ENCODE measurements around the gene GIT2.
A peak's percentile ranks its signal among the peaks of the same experiment; 100 is the strongest.
"Not testable (repeated sequence)": the region's sequence is repeated elsewhere in the genome, so short reads cannot be mapped to it uniquely, and the experiment has no call there.

The GIT2 gene, protein sequence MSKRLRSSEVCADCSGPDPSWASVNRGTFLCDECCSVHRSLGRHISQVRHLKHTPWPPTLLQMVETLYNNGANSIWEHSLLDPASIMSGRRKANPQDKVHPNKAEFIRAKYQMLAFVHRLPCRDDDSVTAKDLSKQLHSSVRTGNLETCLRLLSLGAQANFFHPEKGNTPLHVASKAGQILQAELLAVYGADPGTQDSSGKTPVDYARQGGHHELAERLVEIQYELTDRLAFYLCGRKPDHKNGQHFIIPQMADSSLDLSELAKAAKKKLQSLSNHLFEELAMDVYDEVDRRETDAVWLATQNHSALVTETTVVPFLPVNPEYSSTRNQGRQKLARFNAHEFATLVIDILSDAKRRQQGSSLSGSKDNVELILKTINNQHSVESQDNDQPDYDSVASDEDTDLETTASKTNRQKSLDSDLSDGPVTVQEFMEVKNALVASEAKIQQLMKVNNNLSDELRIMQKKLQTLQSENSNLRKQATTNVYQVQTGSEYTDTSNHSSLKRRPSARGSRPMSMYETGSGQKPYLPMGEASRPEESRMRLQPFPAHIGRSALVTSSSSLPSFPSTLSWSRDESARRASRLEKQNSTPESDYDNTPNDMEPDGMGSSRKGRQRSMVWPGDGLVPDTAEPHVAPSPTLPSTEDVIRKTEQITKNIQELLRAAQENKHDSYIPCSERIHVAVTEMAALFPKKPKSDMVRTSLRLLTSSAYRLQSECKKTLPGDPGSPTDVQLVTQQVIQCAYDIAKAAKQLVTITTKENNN

DNA sequence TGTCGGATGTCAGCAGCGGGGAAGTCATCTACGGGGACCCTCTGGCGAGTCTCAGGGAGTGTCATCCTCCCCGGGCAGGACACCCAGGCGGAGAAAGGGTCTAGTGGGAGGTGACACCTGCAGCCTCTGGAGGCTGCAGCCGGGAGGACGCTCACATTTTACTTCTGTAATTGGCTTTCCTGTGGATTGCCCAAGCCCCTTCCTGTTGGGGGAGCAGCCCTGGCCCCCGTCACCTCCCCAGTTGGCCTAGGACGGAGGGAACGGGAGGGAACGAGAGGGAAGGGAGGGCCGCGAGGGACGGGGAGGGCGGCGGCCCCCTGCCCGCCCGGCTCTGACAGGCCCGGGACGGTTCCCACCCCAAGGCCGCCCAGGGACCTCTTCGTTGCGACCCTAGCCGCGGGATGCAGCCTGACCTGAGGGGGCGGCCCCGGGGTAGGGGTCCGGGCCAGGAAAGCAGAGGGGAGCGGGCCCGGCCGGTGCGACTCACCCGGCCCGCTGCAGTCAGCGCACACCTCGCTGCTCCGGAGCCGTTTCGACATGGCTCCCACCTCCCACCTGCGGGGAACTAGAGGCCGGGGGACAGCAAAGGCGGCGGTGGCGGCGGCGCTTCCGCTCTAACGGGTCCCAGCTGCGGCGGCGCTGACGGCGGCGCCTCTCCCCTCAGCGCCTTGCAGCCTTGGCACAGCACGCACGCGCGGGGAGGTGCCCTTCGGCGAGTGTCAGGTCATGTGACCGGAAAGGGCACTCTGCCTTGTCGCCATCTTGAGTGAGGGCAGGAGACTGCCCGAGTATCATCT lies at the start of gene GIT2:
TSS of gene GIT2 (minus strand) at position 683 of the 797 bp plus-strand sequence. CDS start at position 539, 144 bp downstream.
- peak within 1 kb of the TSS; percentile 87 for H3K4me3 ChIP-seq (ENCODE audit: low read depth, low read length)

DNA sequence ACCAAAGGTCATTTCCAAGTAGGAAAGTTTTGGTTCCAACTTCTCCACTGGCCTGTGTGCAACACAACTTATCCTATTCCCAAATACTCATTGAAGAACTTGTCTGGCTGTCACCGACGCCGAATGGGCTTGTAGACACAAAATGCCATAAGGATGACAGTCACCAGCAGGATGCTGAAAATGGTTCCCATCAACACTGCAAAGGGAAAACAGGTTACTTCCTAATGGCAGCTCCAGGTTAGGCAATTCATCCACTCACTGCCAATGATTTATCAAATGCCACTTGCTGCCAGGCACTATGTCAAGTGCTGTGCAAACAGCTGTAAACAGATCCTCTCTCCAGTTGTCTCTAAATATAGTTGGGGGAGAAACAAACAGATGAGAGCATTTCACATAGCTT lies 46.1 kb upstream of the GIT2 start:
- H3K4me3 ChIP-seq (ENCODE audit: low read depth, low read length) = no peak overlapping the region

DNA sequence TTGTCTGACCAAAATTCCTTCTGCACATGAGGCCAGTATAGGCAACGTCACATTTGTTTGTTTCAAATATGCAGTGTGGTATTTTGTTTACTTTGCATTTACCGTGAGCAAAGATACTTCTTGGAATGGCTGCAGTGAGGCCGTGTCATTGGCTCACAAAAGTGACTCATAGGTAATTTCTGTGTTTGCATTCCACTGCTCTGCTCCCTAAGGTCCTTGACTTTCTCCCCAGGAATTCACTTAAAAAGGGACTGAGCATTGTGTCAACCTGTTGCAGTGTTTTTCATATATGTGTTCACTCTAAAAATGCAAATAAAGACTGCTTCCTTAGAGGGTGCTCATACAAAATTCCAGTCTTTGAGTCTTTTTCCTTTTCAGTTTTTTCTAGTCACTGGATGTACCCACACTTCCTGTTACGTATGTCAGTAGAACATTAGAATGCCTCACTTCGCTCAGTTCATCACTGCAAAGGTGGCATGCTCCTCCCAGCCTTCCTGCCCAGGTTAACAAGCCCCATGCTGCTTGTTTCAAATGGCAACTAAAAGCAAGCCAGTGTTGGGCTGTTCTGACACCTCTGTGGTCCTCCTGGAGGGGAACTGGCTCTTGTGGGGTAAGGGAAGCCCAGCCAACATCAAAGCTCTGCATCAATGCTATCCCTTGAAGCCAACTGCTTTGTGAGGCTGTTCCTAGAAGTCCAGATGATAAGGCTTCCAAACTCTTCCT lies 43.1 kb upstream of the GIT2 start:
- no peak overlapping the region for H3K4me3 ChIP-seq (ENCODE audit: low read depth, low read length)

DNA sequence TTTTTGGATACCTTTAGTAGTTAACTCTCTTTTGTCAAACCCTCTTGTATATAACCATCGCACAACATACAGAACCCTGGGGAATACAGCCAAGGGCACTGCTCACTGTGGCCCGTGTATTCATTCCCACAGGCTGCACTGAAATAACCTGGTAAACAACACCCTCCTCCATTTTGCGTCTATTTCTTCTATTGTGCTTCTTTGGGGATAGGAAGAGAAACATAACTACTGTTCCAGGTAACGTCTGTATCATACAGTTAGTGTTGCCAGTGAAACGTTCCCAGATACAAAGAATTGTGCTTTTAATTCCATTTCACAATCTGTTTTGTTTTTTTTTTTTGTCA lies 42.5 kb upstream of the GIT2 start:
- H3K4me3 ChIP-seq (ENCODE audit: low read depth, low read length) = no peak overlapping the region

DNA sequence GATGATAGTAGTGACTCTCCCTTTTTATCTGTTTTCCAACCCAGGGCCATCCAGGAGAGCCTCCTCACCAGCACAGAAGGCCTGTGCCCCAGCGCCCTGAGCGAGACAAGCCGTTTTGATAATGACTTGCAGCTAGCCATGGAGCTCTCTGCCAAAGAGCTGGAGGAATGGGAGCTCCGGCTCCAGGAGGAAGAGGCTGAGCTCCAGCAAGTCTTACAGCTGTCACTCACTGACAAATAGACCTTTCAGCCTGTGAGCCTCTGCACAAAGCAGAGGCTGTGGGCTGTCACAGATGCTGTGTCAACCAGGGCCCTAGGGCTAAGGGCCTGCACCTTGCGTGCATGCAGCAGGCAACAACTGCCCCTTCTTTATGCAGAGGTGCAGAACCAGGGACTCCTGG lies 41.1 kb upstream of the GIT2 start:
- no peak overlapping the region for H3K4me3 ChIP-seq (ENCODE audit: low read depth, low read length)

DNA sequence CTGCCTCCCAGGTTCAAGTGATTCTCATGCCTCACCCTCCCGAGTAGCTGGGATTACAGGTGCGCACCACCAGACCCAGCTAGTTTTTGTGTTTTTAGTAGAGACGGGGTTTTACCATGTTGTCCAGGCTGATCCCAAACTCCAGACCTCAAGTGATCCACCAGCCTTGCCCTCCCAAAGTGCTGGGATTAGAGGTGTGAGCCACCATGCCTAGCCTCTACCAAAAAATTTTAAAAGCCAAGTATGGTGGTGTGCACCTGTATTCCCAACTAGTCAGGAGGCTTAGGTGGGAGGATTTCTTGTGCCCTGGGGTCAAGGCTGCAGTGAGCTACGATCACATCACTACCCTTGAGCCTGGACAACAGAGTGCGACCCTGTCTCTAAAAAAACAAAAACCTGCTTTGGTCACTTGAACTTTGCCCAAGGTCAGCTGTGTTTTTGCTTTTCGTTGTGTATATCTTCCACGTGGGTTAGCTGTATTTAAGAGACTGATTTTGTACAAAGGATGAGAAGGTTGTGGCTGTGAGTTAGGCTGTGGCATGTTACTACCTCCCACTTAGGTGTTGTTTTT lies 39.5 kb upstream of the GIT2 start:
- H3K4me3 ChIP-seq (ENCODE audit: low read depth, low read length) = no peak overlapping the region

DNA sequence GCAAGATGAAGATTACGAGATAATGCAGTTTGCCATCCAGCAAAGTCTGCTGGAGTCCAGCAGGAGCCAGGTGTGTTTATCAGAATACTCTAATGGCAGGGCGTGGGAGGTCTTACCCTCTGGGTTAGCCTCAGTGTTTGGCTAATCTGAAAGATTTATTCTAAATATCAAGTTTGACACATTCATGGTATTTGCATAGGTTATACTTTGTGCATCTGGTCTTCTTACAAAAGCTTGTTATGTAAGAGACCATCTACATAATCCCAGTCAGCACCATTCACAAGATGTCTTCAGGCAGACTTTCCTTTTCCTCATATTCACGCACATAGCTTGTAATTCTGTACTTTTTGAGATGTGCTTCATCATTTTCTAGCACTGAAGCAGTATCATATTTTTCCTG lies 37.7 kb upstream of the GIT2 start:
- no peak overlapping the region for H3K4me3 ChIP-seq (ENCODE audit: low read depth, low read length)

DNA sequence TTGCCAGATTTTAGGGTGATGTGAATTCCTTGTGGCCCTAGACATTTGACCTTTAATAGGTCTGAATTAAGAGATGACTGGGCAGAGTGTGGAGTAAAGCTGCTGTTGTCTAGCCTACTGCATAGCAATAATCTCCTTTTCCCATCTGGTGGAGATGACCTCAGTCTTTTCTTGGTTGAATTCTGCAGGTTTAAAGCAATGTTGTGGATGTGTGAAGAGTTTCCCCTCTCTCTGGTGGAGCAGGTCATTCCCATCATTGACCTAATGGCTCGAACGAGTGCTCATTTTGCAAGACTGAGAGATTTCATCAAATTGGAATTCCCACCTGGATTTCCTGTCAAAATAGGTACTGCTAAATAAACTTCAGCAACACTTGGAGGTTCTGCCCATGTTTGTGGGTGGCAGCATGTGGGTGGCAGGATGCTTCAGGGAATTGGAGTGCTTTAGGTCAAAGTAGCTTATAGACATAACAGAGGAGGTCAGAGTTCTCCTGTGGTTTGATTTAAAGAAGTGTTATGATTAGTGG lies 33.2 kb upstream of the GIT2 start:
- no peak overlapping the region for H3K4me3 ChIP-seq (ENCODE audit: low read depth, low read length)

DNA sequence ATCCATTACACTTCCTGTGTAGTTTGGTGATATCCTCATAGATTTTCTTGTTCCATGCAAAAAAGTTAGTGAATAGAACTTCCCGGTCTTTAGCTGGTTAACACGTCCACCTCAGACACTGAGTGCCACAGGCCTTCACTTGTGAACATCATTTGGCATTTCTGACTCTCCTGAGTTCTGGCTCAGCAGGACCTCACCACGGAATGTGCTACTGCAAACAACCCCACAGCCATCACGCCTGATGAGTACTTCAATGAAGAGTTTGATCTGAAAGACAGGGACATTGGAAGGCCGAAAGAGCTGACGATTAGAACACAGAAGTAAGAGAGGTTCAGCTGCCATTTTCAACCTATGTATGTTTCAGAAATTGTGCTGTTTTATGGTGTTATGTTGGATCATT lies 32.2 kb upstream of the GIT2 start:
- no peak overlapping the region for H3K4me3 ChIP-seq (ENCODE audit: low read depth, low read length)

DNA sequence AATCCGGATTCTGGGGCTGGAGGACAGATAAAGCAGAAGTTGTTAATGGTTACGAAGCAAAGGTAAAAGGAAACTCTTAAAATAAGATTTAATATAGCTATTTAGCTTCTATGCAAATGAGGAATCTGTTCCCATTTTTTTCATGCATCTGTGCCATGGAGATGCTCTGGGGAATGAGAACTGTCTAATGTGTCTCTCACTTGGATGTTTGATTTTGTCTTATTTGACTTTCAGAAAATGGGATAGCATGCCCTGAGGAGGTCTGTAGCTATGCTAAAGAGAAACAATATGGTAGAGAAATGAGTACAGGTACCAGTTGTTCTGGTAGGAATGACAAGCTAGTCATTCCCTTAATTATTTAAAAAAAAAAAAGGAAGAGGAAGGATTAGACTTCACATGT lies 27.9 kb upstream of the GIT2 start:
- H3K4me3 ChIP-seq (ENCODE audit: low read depth, low read length) = no peak overlapping the region

DNA sequence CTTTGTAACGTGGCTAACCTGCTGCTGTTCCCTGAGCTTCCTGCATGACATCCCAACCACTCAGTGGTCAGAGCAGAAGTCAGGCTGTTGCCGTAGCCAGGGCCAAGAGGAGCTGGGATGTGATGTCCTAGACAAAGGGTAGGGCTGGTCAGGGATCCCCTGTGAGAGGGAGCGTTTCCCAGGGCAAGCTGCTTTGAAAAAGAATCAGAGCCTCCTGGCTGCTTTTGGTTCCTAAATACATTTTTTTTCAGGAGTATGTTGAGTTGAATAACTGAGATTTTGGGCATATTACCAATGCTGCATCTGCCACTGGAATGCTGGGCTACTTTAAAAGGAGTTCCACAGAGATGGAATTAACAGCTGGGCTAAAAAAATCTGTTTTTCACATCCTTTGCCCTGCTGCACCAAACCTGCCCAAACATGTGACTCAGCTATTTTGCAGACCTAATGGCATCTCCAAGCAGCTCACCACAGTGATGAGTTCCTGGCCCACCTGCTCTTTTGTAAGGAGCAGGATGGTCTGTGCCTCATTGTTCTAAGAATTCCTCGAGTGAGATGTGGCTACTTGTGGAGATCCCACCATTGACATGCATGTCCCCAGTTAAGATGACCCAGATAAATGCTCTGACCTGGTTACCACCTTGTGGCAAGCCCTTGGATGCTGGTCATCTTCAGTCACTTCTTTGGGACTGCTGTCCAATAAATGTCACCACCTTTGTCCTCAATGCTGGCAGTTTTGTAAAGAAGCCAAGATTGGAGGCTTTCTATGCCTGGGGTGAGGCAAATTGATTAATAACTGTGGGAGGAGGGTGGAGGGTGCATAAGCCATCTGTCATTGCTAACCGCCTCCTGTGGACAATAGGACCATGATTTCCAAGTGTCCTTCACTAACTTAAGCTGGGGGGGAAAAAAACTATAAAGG lies 27.2 kb upstream of the GIT2 start:
- H3K4me3 ChIP-seq (ENCODE audit: low read depth, low read length) = no peak overlapping the region

DNA sequence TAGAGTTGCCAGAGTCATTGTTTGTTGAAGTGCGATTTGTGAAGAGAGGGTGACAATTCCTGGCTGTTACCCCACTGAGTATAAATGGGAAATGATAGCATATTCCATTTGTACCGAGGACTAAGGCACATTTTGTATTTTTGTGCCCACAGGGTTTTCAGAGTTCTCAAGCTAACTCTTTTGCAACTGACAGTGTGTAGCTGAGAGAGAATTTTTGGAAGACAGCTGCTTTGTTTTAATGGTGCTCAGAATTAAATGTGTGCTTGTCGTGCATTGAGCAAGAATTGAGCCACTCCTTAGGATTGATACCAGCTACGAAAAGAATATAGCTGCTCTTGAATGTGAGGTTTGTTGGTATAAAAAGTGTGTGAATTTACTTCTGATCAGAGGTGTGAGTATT lies 24.8 kb upstream of the GIT2 start:
- no peak overlapping the region for H3K4me3 ChIP-seq (ENCODE audit: low read depth, low read length)

DNA sequence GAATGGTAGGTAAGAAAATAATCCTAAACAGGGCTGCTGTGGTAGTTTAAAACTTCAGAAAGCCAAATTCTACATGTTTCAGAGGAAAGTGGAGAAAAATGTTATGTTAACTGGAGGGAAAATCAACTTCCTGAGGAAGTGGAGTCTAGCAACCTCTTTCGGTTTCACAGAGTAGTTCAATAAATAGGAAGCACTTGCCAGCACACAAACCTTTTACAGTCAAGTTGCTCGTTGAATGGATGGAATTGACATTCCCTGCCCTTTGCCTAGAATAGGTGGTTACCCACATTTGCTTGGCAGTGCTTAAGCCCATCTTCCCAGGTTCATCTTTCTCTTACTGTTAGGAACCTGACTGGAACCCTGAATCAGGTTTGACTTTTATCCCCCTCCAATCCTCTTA lies 19.0 kb upstream of the GIT2 start:
- no peak overlapping the region for H3K4me3 ChIP-seq (ENCODE audit: low read depth, low read length)

DNA sequence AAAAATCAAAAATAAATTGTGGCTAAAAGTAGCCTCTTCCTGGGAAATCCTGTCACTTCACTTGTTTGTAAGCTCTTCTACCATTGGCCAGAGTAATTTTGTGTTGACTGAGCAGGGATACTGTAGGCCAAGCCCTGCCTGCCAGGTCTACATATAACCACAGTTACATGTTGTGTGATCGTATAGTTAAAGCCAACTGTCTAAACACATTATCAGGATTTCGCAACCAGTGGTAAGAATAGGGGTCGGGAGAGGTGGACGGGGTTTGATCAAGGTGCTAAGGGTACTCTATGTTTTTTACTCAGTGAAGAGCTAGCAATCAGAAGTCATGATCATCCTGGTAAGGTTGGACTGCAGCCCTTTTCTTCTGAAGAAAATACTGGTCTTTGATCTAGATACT lies 16.5 kb upstream of the GIT2 start:
- H3K4me3 ChIP-seq (ENCODE audit: low read depth, low read length) = no peak overlapping the region

DNA sequence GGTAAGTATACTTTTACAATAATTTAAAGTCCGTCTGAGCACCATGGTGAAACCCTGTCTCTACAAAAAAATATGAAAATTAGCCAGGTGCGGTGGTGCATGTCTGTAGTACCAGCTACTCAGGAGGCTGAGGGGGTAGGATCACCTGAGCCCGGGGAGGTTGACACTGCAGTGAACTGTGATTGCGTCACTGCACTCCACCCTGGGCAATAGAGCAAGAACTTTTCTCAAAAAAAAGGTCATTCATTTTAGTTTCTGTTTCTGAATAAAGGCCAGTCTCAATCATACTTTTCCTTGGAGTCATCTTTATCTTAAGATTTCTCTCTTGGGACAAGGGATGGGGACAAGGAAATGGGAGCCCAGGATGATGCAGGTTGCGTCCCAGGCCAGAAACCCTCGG lies 16.0 kb upstream of the GIT2 start:
- H3K4me3 ChIP-seq (ENCODE audit: low read depth, low read length) = no peak overlapping the region

DNA sequence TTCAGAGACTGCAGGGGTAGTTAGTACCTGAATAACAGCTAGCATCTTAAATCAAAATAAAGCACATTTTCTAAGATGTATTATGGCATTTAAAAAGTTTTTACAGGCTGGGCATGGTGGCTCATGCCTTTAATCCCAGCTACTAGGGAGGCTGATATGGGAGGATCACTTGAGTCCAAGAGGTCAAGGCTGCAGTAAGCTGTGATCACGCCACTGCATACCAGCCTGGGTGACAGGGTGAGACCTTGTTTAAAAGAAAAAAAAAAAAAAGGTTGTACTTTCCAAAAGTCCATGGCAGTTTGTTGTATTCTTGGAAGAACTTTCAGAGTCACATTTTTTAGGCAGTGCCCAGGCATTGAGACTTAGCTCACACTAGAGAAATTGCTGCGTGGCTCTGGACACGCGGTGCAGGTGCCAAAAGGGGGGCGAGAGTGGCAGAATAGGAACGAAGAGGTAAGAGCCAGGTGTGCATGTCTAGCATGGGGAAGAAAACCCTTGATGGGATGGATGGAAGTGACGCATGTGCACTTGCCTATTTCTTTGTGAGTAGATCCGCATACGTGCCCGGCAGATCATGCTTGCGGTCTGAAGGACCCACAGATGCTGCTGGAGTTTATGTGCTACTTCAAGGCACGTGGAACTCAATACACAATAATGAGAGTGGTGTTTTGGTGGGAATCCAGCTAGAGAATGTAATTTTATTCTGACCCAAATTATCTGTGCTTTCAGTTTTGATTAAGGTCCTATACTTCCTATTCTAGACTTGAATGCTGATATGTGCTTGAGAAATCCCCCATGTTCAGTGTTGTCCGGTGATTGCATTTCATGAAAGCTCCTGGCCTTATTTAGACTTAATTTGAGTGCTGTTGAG lies 14.9 kb upstream of the GIT2 start:
- no peak overlapping the region for H3K4me3 ChIP-seq (ENCODE audit: low read depth, low read length)

DNA sequence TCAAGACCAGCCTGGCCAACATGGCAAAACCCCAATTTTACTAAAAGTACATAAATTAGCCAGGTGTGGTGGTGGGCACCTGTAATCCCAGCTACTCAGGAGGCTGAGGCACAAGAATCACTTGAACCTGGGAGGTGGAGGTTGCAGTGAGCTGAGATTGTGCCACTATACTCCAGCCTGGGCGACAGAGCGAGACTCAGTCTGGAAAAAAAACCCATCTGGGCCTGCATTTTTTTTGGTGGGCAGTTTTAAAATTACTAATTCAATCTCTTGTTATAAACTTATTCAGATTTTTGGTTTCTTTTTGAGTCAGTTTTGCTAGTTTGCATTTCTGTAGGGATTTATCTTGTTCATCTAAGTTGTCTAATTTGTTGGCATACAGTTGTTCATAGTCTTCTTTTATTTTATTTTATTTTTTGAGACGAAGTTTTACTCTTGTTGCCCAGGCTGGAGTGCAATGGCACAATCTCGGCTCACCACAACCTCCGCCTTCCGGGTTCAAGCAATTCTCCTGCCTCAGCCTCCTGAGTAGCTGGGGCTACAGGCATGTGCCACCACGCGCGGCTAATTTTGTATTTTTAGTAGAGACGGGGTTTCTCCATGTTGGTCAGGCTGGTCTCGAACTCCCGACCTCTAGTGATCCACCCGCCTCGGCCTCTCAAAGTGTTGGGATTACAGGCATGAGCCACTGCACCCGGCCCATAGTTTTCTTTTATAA lies 12.7 kb upstream of the GIT2 start:
- H3K4me3 ChIP-seq (ENCODE audit: low read depth, low read length) = not testable (repeated sequence)

DNA sequence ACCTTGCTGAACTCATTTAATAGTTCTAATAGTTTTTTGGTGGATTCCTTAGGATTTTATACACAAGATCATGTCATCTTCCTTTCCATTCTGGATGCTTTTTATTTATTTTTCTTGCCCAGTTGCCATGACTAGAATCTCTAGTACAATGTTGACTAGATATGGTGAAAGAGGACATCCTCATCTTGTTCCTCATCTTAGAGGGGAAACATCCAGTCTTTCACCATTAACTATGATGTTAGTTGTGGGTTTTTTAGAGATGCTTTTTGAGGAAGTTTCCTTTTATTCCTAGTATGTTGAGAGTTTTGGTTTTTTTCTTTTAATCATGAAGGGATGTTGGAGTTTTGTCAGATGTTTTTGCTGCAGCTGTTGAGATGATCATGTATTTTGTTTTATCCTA lies 11.7 kb upstream of the GIT2 start:
- no peak overlapping the region for H3K4me3 ChIP-seq (ENCODE audit: low read depth, low read length)

Measured in iPS-11a (cell line).